ENCODE results near the gene PAM16. TPM values are rescaled to one million over a fixed set of nuclear protein-coding genes. Genes with fewer than 3 reads are reported as not detected.

Gene PAM16
- total RNA-seq, 1 experiment from 2014 or later = 25.8 TPM

DNA sequence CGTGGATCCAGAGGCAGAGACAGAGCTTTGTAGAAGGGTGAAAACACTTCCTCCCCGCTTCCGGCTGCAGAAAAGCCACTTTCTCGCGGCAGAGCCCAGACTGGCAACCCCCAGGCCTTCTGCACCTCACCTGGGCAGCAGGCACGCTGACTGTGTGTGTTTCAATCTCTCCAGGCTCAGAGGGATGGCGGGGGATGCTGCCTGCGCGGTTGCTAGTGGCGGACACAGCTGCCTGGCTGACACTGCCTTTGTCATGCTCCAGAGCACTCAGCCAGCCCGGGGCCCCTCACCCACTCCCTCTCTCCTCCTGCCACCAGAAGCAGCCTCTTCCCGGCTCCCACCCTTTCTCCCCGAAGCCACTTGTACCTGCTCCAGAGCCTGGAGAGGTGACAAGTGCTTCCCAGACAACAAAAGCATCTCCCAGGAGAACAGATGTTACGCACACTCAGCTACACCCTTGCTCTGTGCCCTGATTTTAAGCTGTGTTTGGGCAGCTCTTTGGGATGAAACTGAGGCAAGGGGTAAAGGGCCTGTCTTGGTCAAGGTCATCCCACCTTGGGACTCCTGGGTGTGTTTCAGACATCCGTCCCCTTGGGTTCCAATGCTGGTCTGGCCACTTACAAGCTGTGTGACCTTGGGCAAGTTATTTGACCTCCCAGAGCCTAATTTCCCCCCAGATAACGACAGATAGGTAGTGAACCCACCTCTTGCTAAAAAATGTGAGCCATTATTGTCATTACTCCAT, 44.5 kb downstream of the PAM16 start:
- no peak for DNase-seq (ENCODE audit: low read depth)

DNA sequence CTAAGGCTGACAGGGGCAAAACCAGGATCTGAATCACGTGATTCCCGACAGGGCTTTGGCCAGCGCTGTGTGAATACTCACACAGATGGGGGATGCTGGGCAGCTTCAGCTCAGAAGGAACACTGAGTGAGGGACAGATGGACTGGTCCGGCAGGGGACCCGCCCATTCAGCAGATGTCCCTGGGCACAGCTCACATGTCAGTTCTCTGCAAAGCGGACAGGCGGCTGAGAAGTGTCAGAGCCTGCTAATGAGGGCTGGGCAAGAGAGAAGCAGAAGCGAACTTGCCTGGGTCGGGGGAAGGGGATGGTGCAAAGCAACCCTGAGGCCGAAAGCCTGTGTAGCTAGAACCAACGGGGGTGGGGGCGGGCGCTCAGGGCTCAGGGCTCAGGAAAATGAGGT, 47.1 kb downstream of the PAM16 start:
- no peak for DNase-seq (ENCODE audit: low read depth)

DNA sequence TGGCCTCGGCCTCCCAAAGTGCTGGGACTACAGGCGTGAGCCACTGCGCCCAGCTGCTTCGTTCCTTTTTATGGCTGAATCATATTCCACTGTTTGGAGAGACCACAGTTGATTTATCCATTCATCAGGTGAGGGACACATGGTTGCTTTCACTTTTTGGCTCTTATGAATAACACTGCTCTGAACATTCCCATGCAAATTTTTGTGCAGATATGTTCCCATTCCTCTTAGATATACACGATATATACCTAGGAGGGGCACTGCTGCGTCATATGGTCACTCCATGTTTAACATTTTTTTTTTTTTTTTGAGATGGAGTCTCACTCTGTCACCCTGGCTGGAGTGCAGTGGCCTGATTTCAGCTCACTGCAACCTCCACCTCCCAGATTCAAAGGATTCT, 49.2 kb downstream of the PAM16 start:
- DNase-seq (ENCODE audit: low read depth) = no peak

DNA sequence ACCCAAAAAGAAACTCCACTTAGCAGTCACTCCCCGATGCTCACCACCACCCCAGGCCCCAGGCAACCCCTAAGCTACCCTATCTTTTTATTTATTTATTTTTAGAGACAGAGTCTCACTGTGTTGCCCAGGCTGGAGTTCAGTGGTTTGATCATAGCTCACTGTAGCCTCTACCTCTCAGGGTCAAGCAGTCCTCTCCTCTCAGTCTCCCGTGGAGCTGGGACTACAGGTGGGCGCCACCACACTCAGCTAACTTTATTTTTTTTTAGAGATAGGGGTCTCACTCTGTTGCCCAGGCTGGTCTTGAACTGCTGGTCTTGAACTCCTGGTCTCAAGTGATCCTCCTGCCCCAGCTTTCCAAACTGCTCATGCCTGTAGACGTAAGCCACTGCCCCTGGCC, 49.9 kb downstream of the PAM16 start:
- DNase-seq (ENCODE audit: low read depth) = no peak

DNA sequence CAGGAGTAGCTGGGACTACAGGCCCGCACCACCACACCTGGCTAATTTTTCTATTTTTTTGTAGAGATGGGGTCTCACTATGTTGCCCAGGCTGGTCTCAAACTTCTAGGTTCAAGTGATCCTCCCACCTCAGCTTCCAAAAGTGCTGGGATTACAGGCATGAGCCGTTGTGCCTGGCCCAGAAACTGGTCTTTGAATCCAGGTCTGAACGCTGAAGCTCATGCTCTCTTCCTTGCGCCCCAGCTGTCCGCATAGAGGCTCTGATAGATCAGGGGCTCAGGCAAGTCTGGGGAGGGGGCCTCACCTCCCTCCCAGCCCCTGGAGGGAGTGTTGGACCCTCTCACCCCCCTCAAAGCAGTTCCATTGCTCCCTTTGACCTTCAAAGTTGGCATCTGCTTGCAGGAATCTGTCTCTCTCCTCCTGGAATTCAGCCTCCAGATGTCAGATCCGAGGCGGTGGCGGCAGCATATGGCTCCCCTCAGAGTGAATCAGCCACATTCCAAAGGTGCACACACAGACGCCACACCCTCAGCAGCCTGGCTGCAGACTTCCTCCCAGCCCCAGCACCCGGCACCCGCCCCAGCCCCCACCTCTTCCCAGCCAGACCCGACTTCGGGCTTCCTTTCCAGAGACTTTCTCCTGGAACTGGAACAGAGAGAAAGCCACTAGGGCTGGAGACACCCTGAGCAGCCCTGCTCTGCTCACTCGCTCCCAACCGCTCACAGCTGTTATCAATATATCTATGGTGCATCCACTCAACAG, 52.2 kb downstream of the PAM16 start:
- peak; percentile 91 for DNase-seq (ENCODE audit: low read depth)

DNA sequence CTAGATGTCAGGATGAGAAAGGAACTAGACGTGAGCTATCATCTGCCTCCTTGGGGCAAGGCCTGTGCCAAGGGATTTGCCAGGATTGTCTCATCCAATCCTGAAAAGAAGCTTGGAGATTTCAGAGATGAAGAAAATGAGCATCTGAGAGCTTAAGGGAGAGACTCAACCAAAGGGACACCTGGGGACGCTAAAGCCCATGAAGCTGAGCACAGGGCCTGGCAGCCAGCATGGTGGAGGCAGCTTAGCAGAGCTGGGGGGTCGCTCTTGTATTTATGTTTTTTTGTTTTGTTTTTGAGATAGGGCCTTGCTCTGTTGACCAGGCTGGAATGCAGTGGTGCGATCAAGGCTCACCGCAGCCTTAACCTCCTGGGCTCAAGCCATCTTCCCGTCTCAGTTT, 53.6 kb downstream of the PAM16 start:
- no peak for DNase-seq (ENCODE audit: low read depth)

DNA sequence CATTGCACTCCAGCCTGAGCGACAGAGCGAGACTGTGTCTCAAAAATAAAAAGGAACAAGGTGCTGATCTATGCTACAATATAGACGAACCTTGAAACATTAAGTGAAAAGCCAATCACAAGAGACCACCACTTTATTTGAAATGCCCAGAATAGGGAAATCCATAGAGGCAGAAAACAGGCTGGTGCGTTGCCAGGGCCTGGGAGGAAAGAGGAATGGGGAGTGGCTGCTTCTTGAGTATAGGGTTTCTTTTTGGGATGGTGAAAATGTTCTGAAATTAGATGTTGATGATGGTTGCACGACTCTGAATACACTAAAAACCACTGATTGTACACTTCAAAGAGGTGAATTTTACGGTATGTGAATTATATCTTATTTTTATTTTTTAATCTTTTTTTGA, 55.5 kb downstream of the PAM16 start:
- no peak for DNase-seq (ENCODE audit: low read depth)

DNA sequence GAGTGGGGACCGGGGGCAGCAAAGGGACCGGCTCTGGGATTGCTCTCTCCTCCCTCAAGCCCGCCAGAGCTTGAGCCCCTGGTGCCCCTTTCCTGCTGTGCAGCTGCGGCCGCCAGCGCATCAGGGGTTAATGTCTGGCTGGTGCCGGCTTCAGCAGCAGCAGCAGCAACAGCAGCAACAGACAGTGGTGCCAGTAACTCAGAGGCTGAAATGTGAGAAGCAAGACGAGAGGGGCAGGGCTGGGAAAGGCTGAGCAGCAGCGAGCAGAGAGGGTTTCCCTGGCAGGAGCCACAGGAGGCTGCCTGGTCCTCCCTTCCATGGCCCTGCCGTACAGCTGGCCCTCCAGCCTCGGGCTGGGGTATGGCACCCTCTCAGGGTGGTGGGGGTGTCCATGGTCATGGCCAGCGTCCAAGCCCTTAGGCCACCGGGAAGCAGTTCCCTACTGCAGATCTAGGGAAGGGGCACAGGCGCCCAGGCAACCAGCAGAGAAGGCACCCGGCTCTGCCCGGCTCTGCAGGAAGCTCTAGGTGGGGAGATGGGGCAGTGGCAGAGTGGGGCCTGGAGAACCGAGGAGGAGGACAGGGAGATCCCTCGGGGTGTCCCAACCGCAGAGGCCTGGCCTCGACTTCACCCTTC, 57.2 kb downstream of the PAM16 start:
- peak; percentile 78 for DNase-seq (ENCODE audit: low read depth)

DNA sequence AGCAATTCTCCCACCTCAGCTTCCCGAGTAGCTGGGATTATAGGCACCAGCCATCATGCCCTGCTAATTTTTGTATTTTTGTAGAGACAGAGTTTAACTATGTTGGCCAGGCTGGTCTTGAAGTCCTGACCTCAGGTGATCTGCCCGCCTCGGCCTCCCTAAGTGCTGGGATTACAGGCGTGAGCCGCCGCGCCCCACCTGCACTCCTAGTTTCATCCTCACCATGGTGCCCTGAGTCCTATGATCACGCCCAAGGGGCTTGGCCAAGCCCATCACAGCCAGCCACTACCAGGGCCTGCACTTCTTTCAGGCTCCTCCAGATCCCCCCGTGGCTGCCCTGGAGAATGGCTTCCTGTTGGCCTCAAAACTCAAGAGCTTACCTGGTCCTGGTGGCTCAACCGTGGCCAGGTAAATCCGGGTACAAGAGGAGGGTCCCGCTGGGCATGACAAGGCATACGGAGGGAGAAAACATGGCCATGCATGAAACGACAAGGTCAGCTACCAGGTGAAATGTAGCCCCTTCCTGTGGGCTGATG, 57.9 kb downstream of the PAM16 start:
- no peak for DNase-seq (ENCODE audit: low read depth)

DNA sequence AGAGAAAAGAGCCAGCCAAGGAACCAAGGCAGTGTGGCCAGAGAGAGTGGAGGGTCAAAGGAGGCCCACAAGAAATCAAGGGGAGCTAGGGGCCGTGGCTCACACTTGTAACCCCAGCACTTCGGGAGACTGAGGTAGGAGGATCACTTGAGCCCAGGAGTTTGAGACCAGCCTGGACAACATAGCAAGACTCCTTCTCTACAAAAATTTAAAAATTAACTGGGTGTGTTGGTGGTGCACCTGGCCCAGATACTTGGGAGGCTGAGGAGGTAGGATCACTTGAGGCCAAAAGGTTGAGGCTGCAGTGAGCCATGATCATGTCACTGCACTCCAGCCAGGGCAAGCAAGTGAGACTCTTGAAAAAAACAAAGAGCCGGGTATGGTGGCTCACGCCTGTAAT, 59.4 kb downstream of the PAM16 start:
- no peak for DNase-seq (ENCODE audit: low read depth)

Other genes starting within 250 kb of the PAM16 start
- gene ADCY9, start 234.9 kb downstream of the PAM16 start, total RNA-seq (2014; rRNA removed; shearing (Covaris generic)) = 6.9 and 7.8 TPM in 2 replicates
- gene SRL, start 109.2 kb downstream of the PAM16 start, total RNA-seq (2014; rRNA removed; shearing (Covaris generic)) = under 0.01 TPM in 1 of 2 replicates, not detected in the other
- gene TFAP4, start 78.3 kb downstream of the PAM16 start, total RNA-seq (2014; rRNA removed; shearing (Covaris generic)) = 5.9 and 6.6 TPM in 2 replicates
- gene GLIS2, start 35.3 kb downstream of the PAM16 start, total RNA-seq (2014; rRNA removed; shearing (Covaris generic)) = 0.24 and 0.49 TPM in 2 replicates
- 23.1 and 28.3 TPM in 2 replicates for gene VASN, start 20.5 kb upstream of the PAM16 start, total RNA-seq (2014; rRNA removed; shearing (Covaris generic))
- gene CORO7, start 65.3 kb upstream of the PAM16 start, total RNA-seq (2014; rRNA removed; shearing (Covaris generic)) = 13.8 and 18.9 TPM in 2 replicates
- 38.6 and 44.0 TPM in 2 replicates for gene DNAJA3, start 74.5 kb upstream of the PAM16 start, total RNA-seq (2014; rRNA removed; shearing (Covaris generic))
- 48.4 and 66.5 TPM in 2 replicates for gene NMRAL1, start 123.3 kb upstream of the PAM16 start, total RNA-seq (2014; rRNA removed; shearing (Covaris generic))
- gene HMOX2, start 125.1 kb upstream of the PAM16 start, total RNA-seq (2014; rRNA removed; shearing (Covaris generic)) = 39.8 and 44.8 TPM in 2 replicates
- 0.78 and 1.1 TPM in 2 replicates for gene CDIP1, start 187.5 kb upstream of the PAM16 start, total RNA-seq (2014; rRNA removed; shearing (Covaris generic))
- gene C16orf96, start 205.0 kb upstream of the PAM16 start, total RNA-seq (2014; rRNA removed; shearing (Covaris generic)) = not detected in 2 replicates